HepG2 (cell line): Measurements from ENCODE around the gene PIAS3. TPM values are rescaled to one million over a fixed set of nuclear protein-coding genes. Genes with fewer than 3 reads are reported as not detected.
A peak's percentile ranks its signal among the peaks of the same experiment; 100 is the strongest.

Experiments used
- ATF7-NPFF ChIP-seq: sonication (generic); formaldehyde crosslinking; IDR thresholded peaks from 2 replicates; pipeline ENCODE4 v1.8.1; 2023; ENCODE audit warnings: mild to moderate bottlenecking, low read depth, missing genetic modification reagents, moderate library complexity
- BRD4 ChIP-seq: sonication (generic); formaldehyde crosslinking; IDR thresholded peaks from 2 replicates; pipeline ENCODE4 v1.4.0; 2020; ENCODE audit warnings: missing genetic modification reagents
- JARID2 ChIP-seq: sonication (generic); formaldehyde crosslinking; IDR thresholded peaks from 2 replicates; pipeline ENCODE4 v1.8.1; 2023; ENCODE audit warnings: missing genetic modification reagents, inconsistent platforms; ENCODE audit not compliant: insufficient replicate concordance
- MIER3 ChIP-seq: IDR thresholded peaks from 2 replicates; pipeline ENCODE4 v1.6.1; 2016; ENCODE audit warnings: missing compliant biosample characterization, borderline replicate concordance
- MYNN ChIP-seq: sonication (generic); formaldehyde crosslinking; IDR thresholded peaks from 2 replicates; pipeline ENCODE4 v1.4.0; 2020; ENCODE audit warnings: mild to moderate bottlenecking, low read depth, missing genetic modification reagents
- PCBP1 ChIP-seq: fragments of 200-400 bp; formaldehyde crosslinking; IDR thresholded peaks from 2 replicates; pipeline ENCODE4 v1.6.1; 2017; ENCODE audit warnings: mild to moderate bottlenecking, low read depth, low read length, borderline replicate concordance
- SAP130 ChIP-seq: IDR thresholded peaks from 2 replicates; pipeline ENCODE4 v1.6.1; 2016; ENCODE audit warnings: low read depth
- THAP8 ChIP-seq: sonication (generic); formaldehyde crosslinking; IDR thresholded peaks from 2 replicates; pipeline ENCODE4 v1.5.1; 2020; ENCODE audit warnings: missing genetic modification reagents, mild to moderate bottlenecking, borderline replicate concordance
- ZNF225 ChIP-seq: sonication (generic); formaldehyde crosslinking; IDR thresholded peaks from 2 replicates; pipeline ENCODE4 v1.4.0; 2020; ENCODE audit warnings: mild to moderate bottlenecking, missing genetic modification reagents
- ZNF382 ChIP-seq: sonication (generic); formaldehyde crosslinking; IDR thresholded peaks from 2 replicates; pipeline ENCODE4 v1.5.0; 2020; ENCODE audit warnings: missing genetic modification reagents, mild to moderate bottlenecking, borderline replicate concordance
- ZNF407 ChIP-seq: sonication (generic); formaldehyde crosslinking; IDR thresholded peaks from one replicate; pipeline ENCODE4 v1.5.1; 2020; ENCODE audit warnings: mild to moderate bottlenecking, missing genetic modification reagents; ENCODE audit errors: not compliant biosample characterization
- ZNF841 ChIP-seq: sonication (generic); formaldehyde crosslinking; IDR thresholded peaks from 2 replicates; pipeline ENCODE4 v1.8.1; 2023; ENCODE audit warnings: missing genetic modification reagents, borderline replicate concordance
- ZSCAN22 ChIP-seq: sonication (generic); formaldehyde crosslinking; IDR thresholded peaks from 2 replicates; pipeline ENCODE4 v1.4.0; 2020; ENCODE audit warnings: mild to moderate bottlenecking, missing genetic modification reagents
- polyA plus RNA-seq, 8 experiments: library from polyadenylated mRNA; depleted of rRNA in 3 of 8; stranded (reverse) in 7 of 8; unstranded in 1 of 8; fragments of >200 nt; fragmentation: Illumina TruSeq in 4 of 8; extraction: Trizol in 4 of 8; gene quantifications; 2 replicates each; pipeline versions ENCODE4 v1.2.1 to v1.2.3, GENCODE V29; 2011 to 2016; ENCODE audit warnings: low read depth in 4 of 8, missing spikeins in 1 of 8, mixed read lengths in 1 of 8; ENCODE audit not compliant: insufficient read depth in 1 of 8
- total RNA-seq, 5 experiments: library from RNA; depleted of rRNA; stranded (reverse); fragments of >200 nt; fragmentation: Illumina TruSeq; extraction: Trizol; gene quantifications; 2 replicates each; pipeline ENCODE4 v1.2.3, GENCODE V29; 2016; ENCODE audit warnings: low read depth in 1 of 5
- TF ChIP-seq, protein P1 (sequence below): sonication (generic); formaldehyde crosslinking; IDR thresholded peaks from 2 replicates; pipeline ENCODE4 v1.4.0; 2020; ENCODE audit warnings: missing genetic modification reagents
- TF ChIP-seq, protein P2 (sequence below): sonication (generic); formaldehyde crosslinking; IDR thresholded peaks from 2 replicates; pipeline ENCODE4; 2020; ENCODE audit warnings: missing genetic modification reagents, mild to moderate bottlenecking, borderline replicate concordance

Gene PIAS3
- total and polyA plus RNA-seq, 2 of the 13 experiments (the other 11 are each of a cell fraction or from before 2014, with no cell fraction given) = 3.7 to 8.0 TPM

GRCh38 chr1:145891587-145892485 lies 33.0 kb upstream of the PIAS3 start (continued):
- TF ChIP-seq ZNF382 (CRISPR knock-in tag) (no peak), ZNF225 (no peak), MIER3 (peak; percentile 88; the same call in 1 of the 2 replicates), ZNF841 (no peak), SAP130 (CRISPR knock-in tag) (peak; percentile 71), JARID2 (CRISPR knock-in tag) (no peak), BRD4 (CRISPR knock-in tag) (0 out of 2 replicates have a peak, but pooled peaks have one; percentile 59), THAP8 (no peak), ATF7-NPFF (no peak), ZSCAN22 (no peak), MYNN (no peak), PCBP1 (no peak), ZNF407 (CRISPR knock-in tag) (no peak)
- TF ChIP-seq, protein P1, sequence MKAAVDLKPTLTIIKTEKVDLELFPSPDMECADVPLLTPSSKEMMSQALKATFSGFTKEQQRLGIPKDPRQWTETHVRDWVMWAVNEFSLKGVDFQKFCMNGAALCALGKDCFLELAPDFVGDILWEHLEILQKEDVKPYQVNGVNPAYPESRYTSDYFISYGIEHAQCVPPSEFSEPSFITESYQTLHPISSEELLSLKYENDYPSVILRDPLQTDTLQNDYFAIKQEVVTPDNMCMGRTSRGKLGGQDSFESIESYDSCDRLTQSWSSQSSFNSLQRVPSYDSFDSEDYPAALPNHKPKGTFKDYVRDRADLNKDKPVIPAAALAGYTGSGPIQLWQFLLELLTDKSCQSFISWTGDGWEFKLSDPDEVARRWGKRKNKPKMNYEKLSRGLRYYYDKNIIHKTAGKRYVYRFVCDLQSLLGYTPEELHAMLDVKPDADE (CRISPR knock-in tag) = no peak
- TF ChIP-seq, protein P2, sequence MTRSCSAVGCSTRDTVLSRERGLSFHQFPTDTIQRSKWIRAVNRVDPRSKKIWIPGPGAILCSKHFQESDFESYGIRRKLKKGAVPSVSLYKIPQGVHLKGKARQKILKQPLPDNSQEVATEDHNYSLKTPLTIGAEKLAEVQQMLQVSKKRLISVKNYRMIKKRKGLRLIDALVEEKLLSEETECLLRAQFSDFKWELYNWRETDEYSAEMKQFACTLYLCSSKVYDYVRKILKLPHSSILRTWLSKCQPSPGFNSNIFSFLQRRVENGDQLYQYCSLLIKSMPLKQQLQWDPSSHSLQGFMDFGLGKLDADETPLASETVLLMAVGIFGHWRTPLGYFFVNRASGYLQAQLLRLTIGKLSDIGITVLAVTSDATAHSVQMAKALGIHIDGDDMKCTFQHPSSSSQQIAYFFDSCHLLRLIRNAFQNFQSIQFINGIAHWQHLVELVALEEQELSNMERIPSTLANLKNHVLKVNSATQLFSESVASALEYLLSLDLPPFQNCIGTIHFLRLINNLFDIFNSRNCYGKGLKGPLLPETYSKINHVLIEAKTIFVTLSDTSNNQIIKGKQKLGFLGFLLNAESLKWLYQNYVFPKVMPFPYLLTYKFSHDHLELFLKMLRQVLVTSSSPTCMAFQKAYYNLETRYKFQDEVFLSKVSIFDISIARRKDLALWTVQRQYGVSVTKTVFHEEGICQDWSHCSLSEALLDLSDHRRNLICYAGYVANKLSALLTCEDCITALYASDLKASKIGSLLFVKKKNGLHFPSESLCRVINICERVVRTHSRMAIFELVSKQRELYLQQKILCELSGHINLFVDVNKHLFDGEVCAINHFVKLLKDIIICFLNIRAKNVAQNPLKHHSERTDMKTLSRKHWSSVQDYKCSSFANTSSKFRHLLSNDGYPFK (CRISPR knock-in tag) = peak; percentile 84; the same call in 1 of the 2 replicates
